ENCODE measurements around the gene MPV17L.
"Not testable (repeated sequence)": the region's sequence is repeated elsewhere in the genome, so short reads cannot be mapped to it uniquely, and the experiment has no call there.

MPV17L gene

DNA sequence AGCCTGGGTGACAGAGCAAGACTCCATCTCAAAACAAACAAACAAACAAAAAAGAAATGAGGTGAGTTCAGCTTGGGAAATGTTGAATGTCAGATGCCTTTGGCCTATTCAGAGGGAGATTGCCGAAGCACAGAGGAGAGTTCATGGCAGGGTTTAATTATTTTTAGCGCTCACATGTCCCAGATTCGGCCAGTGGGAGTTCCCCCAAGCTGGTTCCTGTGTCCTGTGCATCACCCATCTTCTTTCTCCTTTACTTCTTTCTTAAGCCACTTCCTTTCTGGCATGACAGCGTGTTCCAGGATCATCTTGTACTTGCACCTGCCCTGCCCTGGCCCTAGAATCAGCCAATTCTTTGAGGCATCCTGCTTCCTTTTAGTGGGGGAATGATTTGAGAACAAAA, 9.2 kb downstream of the MPV17L start:
- no peak for DNase-seq
- H3K36me3 Mint-ChIP-seq (ENCODE audit: low read depth): peaks cover 6% of the 10 kb centered on the region
- H3K27me3 Mint-ChIP-seq (ENCODE audit: low read depth, poor library complexity): peaks cover 2% of the 10 kb centered on the region
- H3K4me3 Mint-ChIP-seq: no peak overlapping the region
- no peaks in the 10 kb centered on the region for H3K9me3 Mint-ChIP-seq
- TF ChIP-seq, protein P1, sequence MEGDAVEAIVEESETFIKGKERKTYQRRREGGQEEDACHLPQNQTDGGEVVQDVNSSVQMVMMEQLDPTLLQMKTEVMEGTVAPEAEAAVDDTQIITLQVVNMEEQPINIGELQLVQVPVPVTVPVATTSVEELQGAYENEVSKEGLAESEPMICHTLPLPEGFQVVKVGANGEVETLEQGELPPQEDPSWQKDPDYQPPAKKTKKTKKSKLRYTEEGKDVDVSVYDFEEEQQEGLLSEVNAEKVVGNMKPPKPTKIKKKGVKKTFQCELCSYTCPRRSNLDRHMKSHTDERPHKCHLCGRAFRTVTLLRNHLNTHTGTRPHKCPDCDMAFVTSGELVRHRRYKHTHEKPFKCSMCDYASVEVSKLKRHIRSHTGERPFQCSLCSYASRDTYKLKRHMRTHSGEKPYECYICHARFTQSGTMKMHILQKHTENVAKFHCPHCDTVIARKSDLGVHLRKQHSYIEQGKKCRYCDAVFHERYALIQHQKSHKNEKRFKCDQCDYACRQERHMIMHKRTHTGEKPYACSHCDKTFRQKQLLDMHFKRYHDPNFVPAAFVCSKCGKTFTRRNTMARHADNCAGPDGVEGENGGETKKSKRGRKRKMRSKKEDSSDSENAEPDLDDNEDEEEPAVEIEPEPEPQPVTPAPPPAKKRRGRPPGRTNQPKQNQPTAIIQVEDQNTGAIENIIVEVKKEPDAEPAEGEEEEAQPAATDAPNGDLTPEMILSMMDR (IDR thresholded peaks at IDR 0.05): no peak
- H3K4me1 Mint-ChIP-seq: no peaks in the 10 kb centered on the region
- no peak overlapping the region for H3K27ac Mint-ChIP-seq

- not testable (repeated sequence) for H3K9me3 Mint-ChIP-seq; DNase-seq; H3K36me3 Mint-ChIP-seq (ENCODE audit: low read depth)
Measured at GRCh38 chr16:15407756-15408155, 12.2 kb downstream of the MPV17L start.

GRCh38 chr16:15409476-15409875, 13.9 kb downstream of the MPV17L start:
- H3K9me3 Mint-ChIP-seq; H3K4me3 Mint-ChIP-seq; H3K27me3 Mint-ChIP-seq (ENCODE audit: low read depth, poor library complexity); DNase-seq; H3K27ac Mint-ChIP-seq; H3K4me1 Mint-ChIP-seq; H3K36me3 Mint-ChIP-seq (ENCODE audit: low read depth): not testable (repeated sequence)

More at GRCh38 chr16:15407756-15408155, 12.2 kb downstream of the MPV17L start:
- H3K27me3 Mint-ChIP-seq (ENCODE audit: low read depth, poor library complexity); H3K27ac Mint-ChIP-seq; H3K4me3 Mint-ChIP-seq; H3K4me1 Mint-ChIP-seq: not testable (repeated sequence)

- Mint-ChIP-seq H3K9me3 (no peaks in the 10 kb centered on the region), H3K36me3 (ENCODE audit: low read depth) (no peaks in the 10 kb centered on the region), H3K27ac (no peak overlapping the region), H3K4me1 (no peaks in the 10 kb centered on the region), H3K27me3 (ENCODE audit: low read depth, poor library complexity) (no peaks in the 10 kb centered on the region), H3K4me3 (no peak overlapping the region)
- no peak for DNase-seq
- TF ChIP-seq, protein P1 (IDR thresholded peaks at IDR 0.05): no peak
Measured at GRCh38 chr16:15415511-15415985, 20.0 kb downstream of the MPV17L start.

DNA sequence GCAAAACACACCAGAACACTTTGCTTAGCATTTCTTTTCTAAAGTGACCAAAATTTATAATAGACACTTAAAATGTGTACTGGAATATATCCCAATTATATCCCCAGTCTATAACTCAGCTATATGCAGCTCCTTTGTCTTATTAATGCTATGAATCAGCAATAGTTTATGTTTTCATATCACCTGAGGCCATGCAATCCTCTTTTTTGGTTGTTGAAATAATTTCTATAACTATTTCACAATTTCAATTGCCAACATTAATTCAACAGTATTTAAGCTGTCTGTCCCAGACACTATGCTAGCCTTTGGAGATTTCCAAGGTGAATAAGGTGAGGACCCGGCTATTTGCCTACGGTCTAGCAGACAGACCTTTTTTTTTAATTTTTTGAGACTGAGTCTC, 21.6 kb downstream of the MPV17L start:
- Mint-ChIP-seq H3K36me3 (ENCODE audit: low read depth) (no peaks in the 10 kb centered on the region), H3K4me1 (no peaks in the 10 kb centered on the region), H3K9me3 (no peaks in the 10 kb centered on the region), H3K4me3 (no peak overlapping the region), H3K27ac (no peak overlapping the region), H3K27me3 (ENCODE audit: low read depth, poor library complexity) (no peaks in the 10 kb centered on the region)
- no peak for DNase-seq
- TF ChIP-seq, protein P1 (IDR thresholded peaks at IDR 0.05): no peak

- peaks cover 2% of the 10 kb centered on the region for H3K27me3 Mint-ChIP-seq (ENCODE audit: low read depth, poor library complexity)
- H3K4me3 Mint-ChIP-seq: no peak overlapping the region
- TF ChIP-seq, protein P1 (IDR thresholded peaks at IDR 0.05): no peak
- no peak overlapping the region for H3K27ac Mint-ChIP-seq
- H3K36me3 Mint-ChIP-seq (ENCODE audit: low read depth): no peaks in the 10 kb centered on the region
- no peak for DNase-seq
- no peaks in the 10 kb centered on the region for H3K9me3 Mint-ChIP-seq
- no peaks in the 10 kb centered on the region for H3K4me1 Mint-ChIP-seq
Measured at GRCh38 chr16:15418206-15418605, 22.7 kb downstream of the MPV17L start.

- H3K27me3 Mint-ChIP-seq (ENCODE audit: low read depth, poor library complexity): peaks cover 12% of the 10 kb centered on the region
- not testable (repeated sequence) for H3K4me3 Mint-ChIP-seq; H3K9me3 Mint-ChIP-seq; DNase-seq; H3K36me3 Mint-ChIP-seq (ENCODE audit: low read depth); H3K27ac Mint-ChIP-seq
- peaks cover 11% of the 10 kb centered on the region for H3K4me1 Mint-ChIP-seq
Measured at GRCh38 chr16:15421696-15422095, 26.1 kb downstream of the MPV17L start.

Measured in nephron progenitor cell (in vitro differentiated cells).